ENCODE data around the gene APOF. TPM values are rescaled to one million over a fixed set of nuclear protein-coding genes. Genes with fewer than 3 reads are reported as not detected.

The APOF gene
- total and polyA plus RNA-seq, 2 experiments from 2014 or later, result not detected

DNA sequence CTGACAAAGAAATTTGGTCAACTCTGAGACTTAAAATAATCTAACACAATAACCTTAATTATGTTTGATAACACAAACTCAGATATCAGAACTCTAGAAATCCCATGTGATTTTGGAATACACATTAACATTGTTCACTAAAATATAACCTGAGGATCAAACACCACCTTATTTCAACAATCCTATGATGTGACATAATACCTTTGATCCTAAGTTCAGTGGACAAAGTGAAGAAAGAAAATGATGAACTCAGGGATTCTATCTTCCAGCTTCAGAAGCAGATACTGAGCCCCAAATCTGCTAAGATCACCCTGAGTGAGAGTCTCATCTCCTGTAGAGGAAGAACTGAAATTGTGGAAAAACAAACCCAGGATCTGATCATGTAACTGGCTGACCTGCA lies 35.7 kb upstream of the APOF start:
- in situ Hi-C loops (cut with MboI), result no loop called here
- Histone ChIP-seq H3K9ac (no peak overlapping the region), H3K79me2 (ENCODE audit: insufficient read depth) (no peaks in the 10 kb centered on the region), H3K4me1 (ENCODE audit: insufficient read depth) (no peaks in the 10 kb centered on the region), H3F3A (ENCODE audit: insufficient read depth) (no peaks in the 10 kb centered on the region), H3K4me2 (ENCODE audit: unreplicated experiment) (no peak overlapping the region), H2AFZ (no peak overlapping the region), H3K27me3 (replicated peaks; ENCODE audit: insufficient read depth) (no peaks in the 10 kb centered on the region), H3K36me3 (ENCODE audit: low read depth) (no peaks in the 10 kb centered on the region), H3K9me3 (ENCODE audit: low read depth) (no peaks in the 10 kb centered on the region), H3K9me2 (ENCODE audit: insufficient read depth) (no peaks in the 10 kb centered on the region), H4K20me1 (ENCODE audit: insufficient read depth) (no peaks in the 10 kb centered on the region), H3K4me3 (no peak overlapping the region), H3K27ac (no peak overlapping the region)
- no peak for DNase-seq
- TF ChIP-seq EZH2 (IDR thresholded peaks at IDR 0.05; ENCODE audit: insufficient read depth, poor library complexity, severe bottlenecking) (no peak), EZH2phosphoT487 (IDR thresholded peaks at IDR 0.05; ENCODE audit: insufficient read depth, low read depth) (no peak)

DNA sequence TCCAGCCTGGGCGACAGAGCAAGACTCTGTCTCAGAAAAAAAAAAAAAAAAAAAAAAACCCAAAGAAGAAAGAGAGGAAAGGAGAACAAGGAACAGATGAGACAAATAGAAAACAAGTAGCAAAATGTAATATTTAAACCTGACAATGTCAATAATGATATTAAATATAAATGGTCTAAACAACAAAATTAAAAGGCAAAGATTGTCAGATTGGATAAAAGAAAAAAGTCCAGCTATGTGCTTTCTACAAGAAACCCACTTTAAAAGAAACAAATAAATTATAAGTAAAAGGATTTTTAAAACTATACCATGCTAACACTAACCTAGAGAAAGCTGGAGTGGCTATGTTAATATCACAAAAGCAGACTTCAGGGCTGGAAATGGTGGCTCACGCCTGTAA lies 29.7 kb upstream of the APOF start:
- H3K9ac ChIP-seq, result no peak overlapping the region
- H3K27me3 ChIP-seq (replicated peaks; ENCODE audit: insufficient read depth), result no peaks in the 10 kb centered on the region
- H3K36me3 ChIP-seq (ENCODE audit: low read depth), result no peaks in the 10 kb centered on the region
- no peak for DNase-seq
- H3K4me2 ChIP-seq (ENCODE audit: unreplicated experiment), result no peak overlapping the region
- in situ Hi-C loops (cut with MboI), result no loop called here
- no peak overlapping the region for H3K4me3 ChIP-seq
- TF ChIP-seq EZH2phosphoT487 (IDR thresholded peaks at IDR 0.05; ENCODE audit: insufficient read depth, low read depth) (no peak), EZH2 (IDR thresholded peaks at IDR 0.05; ENCODE audit: insufficient read depth, poor library complexity, severe bottlenecking) (no peak)
- no peaks in the 10 kb centered on the region for H3F3A ChIP-seq (ENCODE audit: insufficient read depth)
- no peak overlapping the region for H2AFZ ChIP-seq
- H3K4me1 ChIP-seq (ENCODE audit: insufficient read depth), result peaks cover 3% of the 10 kb centered on the region; the same call in 1 of the 2 replicates
- no peaks in the 10 kb centered on the region for H3K9me3 ChIP-seq (ENCODE audit: low read depth)
- WGBS, 2 experiments (ENCODE audit: low coverage in 1 of 2, low lambda C conversion rate in 2 of 2, missing lambda C conversion rate in 2 of 2), result 55 to 60% methylated on average over 2 of the region's 2 CpGs
- H4K20me1 ChIP-seq (ENCODE audit: insufficient read depth), result no peaks in the 10 kb centered on the region
- no peaks in the 10 kb centered on the region for H3K79me2 ChIP-seq (ENCODE audit: insufficient read depth)
- no peaks in the 10 kb centered on the region for H3K9me2 ChIP-seq (ENCODE audit: insufficient read depth)
- no peak overlapping the region for H3K27ac ChIP-seq

DNA sequence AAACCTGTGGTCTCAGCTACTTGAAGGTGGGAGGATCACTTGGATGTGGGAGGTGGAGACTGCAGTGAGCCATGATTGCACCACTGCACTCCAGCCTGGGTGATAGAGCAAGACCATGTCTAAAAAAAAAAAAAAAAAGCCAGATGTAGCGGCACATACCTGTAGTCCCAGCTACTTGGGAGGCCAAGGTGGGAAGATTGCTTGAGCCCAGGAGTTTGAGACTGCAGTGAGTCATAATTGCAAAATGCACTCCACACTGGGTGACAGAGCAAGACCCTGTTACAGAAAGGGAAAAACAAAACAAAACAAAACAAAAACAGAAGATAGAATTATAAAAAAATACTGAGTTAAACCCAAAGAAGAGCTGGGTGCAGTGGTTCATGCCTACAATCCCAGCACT lies 29.1 kb upstream of the APOF start:
- H3K4me1 ChIP-seq (ENCODE audit: insufficient read depth), result peaks cover 9% of the 10 kb centered on the region; the same call in 1 of the 2 replicates
- no peak overlapping the region for H3K27ac ChIP-seq
- in situ Hi-C loops (cut with MboI), result no loop called here
- no peak for TF ChIP-seq EZH2 (IDR thresholded peaks at IDR 0.05; ENCODE audit: insufficient read depth, poor library complexity, severe bottlenecking)
- TF ChIP-seq EZH2phosphoT487 (IDR thresholded peaks at IDR 0.05; ENCODE audit: insufficient read depth, low read depth), result no peak
- no peaks in the 10 kb centered on the region for H3K79me2 ChIP-seq (ENCODE audit: insufficient read depth)
- H2AFZ ChIP-seq, result no peak overlapping the region
- 41 to 56% methylated on average over 1 of the region's 1 CpG for WGBS, 2 experiments (ENCODE audit: low coverage in 1 of 2, low lambda C conversion rate in 2 of 2, missing lambda C conversion rate in 2 of 2)
- H3K36me3 ChIP-seq (ENCODE audit: low read depth), result no peaks in the 10 kb centered on the region
- H3K4me2 ChIP-seq (ENCODE audit: unreplicated experiment), result no peak overlapping the region
- H3K9ac ChIP-seq, result no peak overlapping the region
- no peak for DNase-seq
- no peaks in the 10 kb centered on the region for H3K27me3 ChIP-seq (replicated peaks; ENCODE audit: insufficient read depth)
- no peaks in the 10 kb centered on the region for H3K9me2 ChIP-seq (ENCODE audit: insufficient read depth)
- H3F3A ChIP-seq (ENCODE audit: insufficient read depth), result no peaks in the 10 kb centered on the region
- no peaks in the 10 kb centered on the region for H3K9me3 ChIP-seq (ENCODE audit: low read depth)
- H4K20me1 ChIP-seq (ENCODE audit: insufficient read depth), result no peaks in the 10 kb centered on the region
- no peak overlapping the region for H3K4me3 ChIP-seq

DNA sequence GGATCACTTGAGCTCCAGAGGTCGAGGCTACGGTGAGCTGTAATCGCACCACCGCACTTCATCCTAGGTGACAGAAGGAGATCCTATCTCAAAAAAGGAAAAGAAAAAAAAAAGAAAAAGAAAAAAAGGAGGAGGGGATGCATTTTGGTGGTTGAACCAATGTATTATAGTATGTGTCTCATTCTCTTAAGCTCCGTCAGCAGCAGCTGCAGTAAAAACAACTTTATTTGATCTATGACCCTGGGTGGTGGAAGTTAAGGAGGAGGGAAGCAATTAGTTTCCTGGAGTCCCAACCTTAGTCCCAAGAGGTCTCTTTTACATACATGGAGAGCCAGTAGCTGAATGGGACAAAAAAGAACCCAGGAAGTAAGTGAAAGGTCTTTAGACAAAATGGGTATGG lies 26.8 kb upstream of the APOF start:
- H3K4me1 ChIP-seq (ENCODE audit: insufficient read depth), result peaks cover 12% of the 10 kb centered on the region; the same call in 1 of the 2 replicates
- H3K4me2 ChIP-seq (ENCODE audit: unreplicated experiment), result no peak overlapping the region
- no peaks in the 10 kb centered on the region for H3K9me2 ChIP-seq (ENCODE audit: insufficient read depth)
- no peaks in the 10 kb centered on the region for H3K36me3 ChIP-seq (ENCODE audit: low read depth)
- no peaks in the 10 kb centered on the region for H3K79me2 ChIP-seq (ENCODE audit: insufficient read depth)
- H3F3A ChIP-seq (ENCODE audit: insufficient read depth), result no peaks in the 10 kb centered on the region
- no peak for DNase-seq
- no peak overlapping the region for H2AFZ ChIP-seq
- H3K27me3 ChIP-seq (replicated peaks; ENCODE audit: insufficient read depth), result no peaks in the 10 kb centered on the region
- in situ Hi-C loops (cut with MboI), result no loop called here
- H3K27ac ChIP-seq, result no peak overlapping the region
- WGBS, 2 experiments (ENCODE audit: low coverage in 1 of 2, low lambda C conversion rate in 2 of 2, missing lambda C conversion rate in 2 of 2), result 46 to 52% methylated on average over 5 of the region's 5 CpGs
- H3K9ac ChIP-seq, result no peak overlapping the region
- H3K4me3 ChIP-seq, result no peak overlapping the region
- TF ChIP-seq EZH2phosphoT487 (IDR thresholded peaks at IDR 0.05; ENCODE audit: insufficient read depth, low read depth), result no peak
- TF ChIP-seq EZH2 (IDR thresholded peaks at IDR 0.05; ENCODE audit: insufficient read depth, poor library complexity, severe bottlenecking), result no peak
- no peaks in the 10 kb centered on the region for H4K20me1 ChIP-seq (ENCODE audit: insufficient read depth)
- no peaks in the 10 kb centered on the region for H3K9me3 ChIP-seq (ENCODE audit: low read depth)

Data from GM23248 (cell line).